Fibroblast of gingiva (primary cell): Measurements from ENCODE around the gene RAB17.

ENCODE experiments used
- DNase-seq: peaks from one replicate; pipeline ENCODE4 v3.0.0-alpha.2; 2011; ENCODE audit warnings: low read depth

Gene RAB17

DNA sequence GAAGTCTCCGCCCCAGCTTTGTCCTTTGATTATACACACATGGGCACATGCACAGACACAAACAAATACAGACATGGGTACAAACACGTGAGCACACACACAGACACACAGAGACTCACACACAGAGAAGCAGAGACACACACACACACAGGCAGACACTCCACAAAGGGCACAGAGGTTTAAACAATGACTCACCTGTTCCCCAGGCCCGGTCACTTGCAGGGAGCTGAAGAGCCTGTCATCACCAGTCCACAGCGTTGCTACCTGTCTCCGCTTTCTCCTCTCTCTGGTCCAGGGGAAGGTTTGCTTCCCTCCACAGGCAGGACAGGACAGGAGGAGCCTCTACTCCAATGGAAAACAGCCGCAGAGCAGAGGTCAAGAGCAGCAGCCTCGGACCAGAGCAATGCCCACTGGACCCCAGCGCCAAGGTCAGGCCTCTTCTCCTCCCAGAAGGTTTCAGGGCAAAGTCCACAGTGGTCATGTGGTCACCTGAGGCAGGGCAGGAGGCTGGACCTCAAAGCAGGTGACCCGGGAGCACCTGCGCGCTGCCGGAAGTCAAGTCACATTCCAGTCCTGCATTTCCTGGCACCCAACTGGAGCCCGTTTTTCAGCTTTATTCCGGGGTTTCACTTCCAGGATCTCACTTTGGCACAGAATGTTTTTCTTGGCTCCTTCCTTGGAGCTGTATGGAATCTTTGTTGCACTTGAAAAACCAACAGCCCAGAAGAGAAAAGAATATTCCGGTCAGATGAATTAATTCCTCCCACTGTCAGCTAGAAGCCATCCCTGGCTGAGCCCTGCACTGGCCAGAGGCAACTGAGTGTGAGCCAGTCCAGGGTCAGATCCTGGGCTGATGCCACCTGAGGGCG lies at the start of gene RAB17:
RAB17 (minus strand) TSS at position 463 of the 869 bp plus-strand sequence. CDS start 4,580 bp downstream, outside the sequence.
- no peak for DNase-seq

DNA sequence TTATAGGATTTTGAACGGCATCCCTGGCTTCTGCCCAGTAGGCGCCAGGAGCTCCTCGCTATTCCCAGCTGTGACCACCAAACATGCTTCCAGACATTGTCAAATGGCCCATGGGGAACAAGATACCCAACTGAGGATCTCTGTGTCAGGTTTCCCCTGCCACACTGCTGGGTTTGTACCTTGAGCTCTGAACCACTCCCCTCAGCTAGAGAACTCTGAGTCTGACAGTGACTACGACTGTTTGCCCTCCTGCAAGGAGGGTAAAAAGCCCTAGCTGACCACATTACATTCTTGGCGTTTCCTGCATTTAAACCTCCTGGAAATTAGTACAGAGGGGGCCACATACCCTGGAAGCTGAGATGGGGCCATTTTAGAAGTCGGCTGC lies 49.3 kb upstream of the RAB17 start:
- no peak for DNase-seq

- DNase-seq, result no peak
Measured at GRCh38 chr2:237639052-237639835, 48.7 kb upstream of the RAB17 start.

GRCh38 chr2:237638176-237638575 lies 47.6 kb upstream of the RAB17 start:
- DNase-seq, result no peak

GRCh38 chr2:237637429-237638135 lies 47.0 kb upstream of the RAB17 start:
- DNase-seq, result no peak

DNA sequence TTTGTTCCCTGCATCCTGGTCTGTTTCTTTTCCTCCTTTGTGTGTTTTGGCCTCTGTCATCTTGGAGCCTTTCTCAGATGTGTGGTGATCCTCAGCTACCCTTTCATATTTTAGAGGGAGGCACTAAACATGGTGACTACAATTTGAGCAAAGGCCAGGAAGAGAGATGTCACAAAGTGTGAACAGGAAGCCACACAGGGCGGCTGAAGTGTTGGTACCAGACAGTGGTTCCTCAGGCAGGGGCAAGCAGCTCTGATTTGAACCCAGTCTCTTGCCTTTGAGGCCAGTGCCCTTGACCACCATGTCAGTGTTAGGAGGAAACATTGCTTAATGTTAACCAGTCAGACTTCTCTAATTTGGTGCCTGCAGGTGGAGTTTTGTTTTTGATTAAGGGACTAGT lies 46.0 kb upstream of the RAB17 start:
- no peak for DNase-seq

- DNase-seq, result no peak
Measured at GRCh38 chr2:237633061-237633561, 42.6 kb upstream of the RAB17 start.

DNA sequence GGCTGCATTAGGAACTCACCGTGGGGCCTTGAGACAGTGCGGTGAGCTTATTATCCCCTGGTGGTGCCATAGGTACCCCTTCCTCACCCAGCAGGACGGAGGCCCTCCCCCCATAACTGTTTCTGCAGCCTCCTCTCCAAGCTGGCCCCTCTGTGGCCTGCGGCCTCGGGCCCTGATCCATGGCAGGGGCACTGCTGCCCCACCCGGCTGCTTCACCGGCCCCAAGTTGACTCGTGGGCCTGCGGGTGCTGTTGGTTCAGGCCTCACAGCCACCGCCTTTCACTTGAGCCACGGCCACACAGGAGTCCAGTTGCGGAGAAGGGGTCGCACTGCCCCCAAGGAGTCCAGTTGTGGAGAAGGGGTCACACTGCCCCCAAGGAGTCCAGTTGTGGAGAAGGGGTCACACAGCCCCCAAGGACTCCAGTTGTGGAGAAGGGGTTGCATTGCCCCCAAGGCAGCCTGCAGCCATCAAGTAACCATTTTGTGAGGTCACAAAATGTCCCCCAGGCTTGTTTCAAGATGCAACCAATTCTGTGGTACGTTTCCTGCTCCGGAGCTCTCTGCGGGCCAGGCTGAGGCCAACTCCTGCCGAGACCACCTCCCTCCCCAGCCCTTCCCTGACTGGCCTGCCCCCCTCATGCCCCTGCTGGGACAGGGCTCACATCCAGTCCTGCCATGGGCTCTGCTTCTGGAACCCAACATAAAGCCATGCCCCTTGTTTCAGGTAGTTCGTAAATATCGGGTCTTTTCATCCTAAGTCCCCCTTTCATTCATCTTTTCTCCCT lies 41.5 kb upstream of the RAB17 start:
- no peak for DNase-seq

DNA sequence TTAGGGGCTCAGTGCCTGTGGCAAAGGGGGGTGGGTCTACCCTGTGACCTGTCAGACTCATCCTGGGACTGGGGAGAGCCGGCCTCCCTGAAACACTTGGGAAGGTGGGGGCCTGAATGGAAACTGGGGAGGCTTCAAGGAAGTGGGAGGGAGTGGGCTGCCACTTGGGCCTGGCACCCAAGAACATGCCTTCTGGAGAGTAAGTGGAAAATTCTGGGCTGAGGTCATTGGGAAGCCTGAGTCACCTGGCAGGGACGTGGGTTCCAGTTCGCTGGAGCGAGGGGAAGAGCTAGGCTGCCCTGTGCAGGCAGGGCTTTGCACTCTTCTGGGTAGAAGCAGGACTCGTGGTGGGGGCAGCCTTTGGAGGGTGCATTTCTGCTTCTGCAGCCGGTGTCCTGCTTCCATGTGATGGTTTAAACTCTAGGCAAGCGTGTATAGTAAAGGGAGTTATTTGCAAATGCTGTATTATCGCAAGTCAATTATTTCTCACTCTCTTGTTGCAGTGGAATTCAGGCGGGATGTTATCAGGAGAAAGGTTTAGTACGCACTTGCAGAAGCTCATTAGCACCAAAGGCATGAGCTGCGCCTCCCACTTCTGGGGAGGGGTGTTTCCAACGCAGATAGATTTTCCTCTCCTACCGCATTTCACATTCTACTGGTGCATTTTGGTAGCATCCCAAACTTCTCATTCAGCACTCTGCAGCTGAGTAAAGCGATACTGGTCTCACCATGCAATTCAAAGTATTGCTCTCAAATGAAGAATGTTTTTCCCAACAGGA lies 40.7 kb upstream of the RAB17 start:
- DNase-seq, result no peak

DNA sequence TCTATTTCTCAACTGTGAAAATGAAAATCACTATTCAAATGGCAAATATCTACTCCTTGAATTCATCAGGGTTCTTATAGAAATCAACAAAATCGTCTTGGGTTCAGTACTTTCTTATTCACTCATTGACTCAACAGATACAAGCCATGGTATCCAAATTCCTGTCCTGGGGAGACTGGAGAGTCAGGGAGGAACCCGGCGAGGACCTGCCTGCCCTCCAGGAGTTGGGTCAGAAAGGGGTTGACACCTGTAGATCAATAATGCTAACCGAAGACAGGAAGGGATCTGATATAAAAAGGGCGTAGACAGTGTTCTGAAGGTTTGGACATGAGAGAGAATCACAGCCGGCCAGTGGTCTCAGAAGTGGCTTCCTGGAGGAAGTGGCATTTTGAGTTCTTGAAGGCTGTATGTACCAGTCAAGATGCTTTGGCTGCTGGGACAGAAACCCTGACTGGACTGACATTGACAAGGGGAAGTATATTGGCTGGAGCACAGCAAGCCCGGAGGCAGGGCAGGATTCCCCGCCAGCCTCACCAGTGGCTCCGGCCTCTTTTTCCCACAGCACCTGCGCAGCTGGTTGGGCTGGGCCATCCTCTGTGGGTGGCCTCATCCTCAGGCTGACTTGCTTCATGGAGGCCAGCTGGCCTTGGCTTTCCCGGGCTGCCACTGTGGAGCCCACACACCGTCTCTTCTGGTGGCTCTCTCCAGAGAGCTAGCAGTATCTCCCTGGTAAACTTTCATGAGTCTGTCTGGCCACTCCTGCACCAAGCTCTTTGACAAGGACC lies 39.9 kb upstream of the RAB17 start:
- no peak for DNase-seq

GRCh38 chr2:237629739-237630138 lies 39.2 kb upstream of the RAB17 start:
- no peak for DNase-seq

- DNase-seq, result no peak
Measured at GRCh38 chr2:237629188-237629534, 38.6 kb upstream of the RAB17 start.

DNA sequence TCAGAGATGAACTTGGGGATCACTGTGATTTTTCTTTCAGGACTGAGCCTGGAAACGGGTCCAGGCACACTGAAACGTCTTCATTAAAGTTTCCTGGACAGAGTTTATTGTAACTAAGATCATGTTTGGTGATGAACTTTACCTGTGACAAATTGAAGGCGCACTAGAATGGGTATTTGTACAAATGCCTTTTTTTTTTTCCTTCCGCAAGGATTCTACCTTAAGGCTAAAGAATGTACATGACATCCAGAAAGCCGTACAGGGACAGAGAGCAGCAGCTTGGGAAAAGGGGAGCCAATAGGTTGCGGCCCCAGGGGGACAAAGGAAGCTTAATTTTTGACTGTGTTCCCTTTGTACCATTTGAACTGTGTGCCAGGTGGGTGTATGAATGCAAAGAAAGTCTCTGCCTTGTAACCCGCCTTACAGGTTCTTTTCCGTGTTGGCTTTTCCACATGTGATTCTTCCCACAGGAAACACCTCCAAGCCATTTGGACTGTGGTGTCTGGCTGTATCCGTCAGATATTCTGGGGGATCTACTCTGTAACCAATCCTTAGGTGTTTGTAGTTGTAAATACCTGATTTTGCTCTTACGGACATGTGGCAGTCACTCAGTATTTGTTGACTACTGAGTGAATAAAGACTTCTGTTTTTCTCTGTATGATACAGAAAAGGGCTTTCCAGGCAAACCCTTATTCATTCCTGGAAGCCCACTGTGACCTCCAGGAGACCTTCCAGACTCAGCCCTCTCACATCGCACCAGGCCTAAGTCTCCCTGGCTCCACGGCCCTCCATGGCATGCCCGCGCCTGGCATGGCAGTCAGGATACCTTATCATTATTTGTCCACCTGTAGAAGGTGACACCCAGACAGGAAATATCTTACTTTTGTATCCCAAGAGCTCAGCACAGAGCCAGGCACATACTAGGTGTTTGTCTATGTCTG lies 38.0 kb upstream of the RAB17 start:
- no peak for DNase-seq

- DNase-seq, result peak; percentile 27
Measured at GRCh38 chr2:237627441-237628246, 37.1 kb upstream of the RAB17 start, which contains the start of gene LRRFIP1. Gene LRRFIP1 (plus strand): TSS chr2:237627587. CDS start chr2:237627645, 58 bp downstream.

GRCh38 chr2:237626813-237627440 lies 36.4 kb upstream of the RAB17 start:
- no peak for DNase-seq

DNA sequence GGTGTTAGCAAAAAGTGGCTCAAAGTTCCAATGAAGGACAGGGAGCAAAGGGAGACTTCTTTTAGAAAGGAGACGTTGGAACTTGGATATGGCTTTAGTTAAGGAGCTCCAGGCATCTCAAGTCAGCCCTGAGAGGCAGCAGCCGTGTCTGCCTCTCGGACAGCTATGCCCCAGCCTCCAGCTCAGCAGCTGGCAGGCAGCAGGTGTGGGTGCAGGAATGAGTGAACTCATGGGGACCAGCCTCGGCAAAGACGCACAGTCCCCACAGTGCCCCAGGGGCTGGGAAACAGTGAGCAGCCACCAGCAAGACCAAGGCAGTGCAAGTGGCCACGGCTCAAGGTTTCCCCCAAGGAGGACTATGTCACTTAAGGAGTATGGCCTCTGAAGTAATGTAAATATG lies 35.2 kb upstream of the RAB17 start:
- no peak for DNase-seq

DNA sequence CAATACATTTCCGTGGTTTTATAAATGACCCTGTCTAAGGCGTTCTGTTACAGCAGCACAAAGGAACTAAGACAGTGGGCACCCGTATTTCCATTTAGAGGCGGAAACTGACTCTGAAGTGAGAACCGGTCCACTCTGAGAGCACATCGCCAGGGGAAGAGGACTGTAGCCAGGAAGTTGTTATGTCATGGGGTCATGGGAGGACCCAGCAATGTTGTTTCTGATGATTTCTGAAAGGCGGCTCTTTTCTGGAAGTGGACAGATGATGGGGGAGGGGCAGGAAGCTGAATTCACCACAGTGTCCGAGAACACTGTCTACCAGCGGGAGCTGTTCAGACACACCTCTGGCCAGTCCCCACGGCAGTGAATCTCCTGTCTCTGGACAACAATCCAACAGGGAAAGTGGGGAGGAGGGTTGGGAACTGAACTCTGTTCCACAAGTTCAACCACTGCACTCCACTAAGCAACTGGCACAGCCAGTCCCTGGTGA lies 34.7 kb upstream of the RAB17 start:
- no peak for DNase-seq
